K562 (cell line): Measurements from ENCODE around the gene SRPK3. TPM values are rescaled to one million over a fixed set of nuclear protein-coding genes. Genes with fewer than 3 reads are reported as not detected.
A peak's percentile ranks its signal among the peaks of the same experiment; 100 is the strongest.

ENCODE experiments used
- ARHGAP35 ChIP-seq: fragments of 450-650 bp; IDR thresholded peaks from 2 replicates; pipeline ENCODE4 v1.6.1; 2018; ENCODE audit not compliant: partially characterized antibody
- CC2D1A ChIP-seq: fragments of 450-650 bp; IDR thresholded peaks from 2 replicates; pipeline ENCODE4 v1.6.1; 2017; ENCODE audit warnings: mild to moderate bottlenecking
- GTF2F1 ChIP-seq: IDR thresholded peaks from 2 replicates; pipeline ENCODE4 v1.6.1; 2011; ENCODE audit warnings: low read depth, low read length, improper control_type of control experiment
- IFI16 ChIP-seq: fragments of 250-450 bp; sonication (Bioruptor Pico); IDR thresholded peaks from 2 replicates; pipeline ENCODE4 v2.1.2; 2022; ENCODE audit warnings: mild to moderate bottlenecking, inconsistent platforms
- MBD2 ChIP-seq: sonication (generic); IDR thresholded peaks from 2 replicates; pipeline ENCODE4 v1.6.1; 2016; ENCODE audit warnings: low read depth, borderline replicate concordance
- PPARD ChIP-seq: fragments of 250-450 bp; sonication (Bioruptor Pico); IDR thresholded peaks from 2 replicates; pipeline ENCODE4 v1.8.0; 2022; ENCODE audit warnings: inconsistent platforms, mild to moderate bottlenecking, moderate library complexity
- RBFOX2 ChIP-seq: fragments of 200-400 bp; formaldehyde crosslinking; IDR thresholded peaks from 2 replicates; pipeline ENCODE4 v1.6.1; 2017; ENCODE audit warnings: low read depth, mild to moderate bottlenecking, low read length, moderate library complexity
- SIN3A ChIP-seq, 2 experiments: fragments of 150-350 bp in 1 of 2; IDR thresholded peaks; 2 replicates each; pipeline ENCODE4 v1.6.1; 2011 to 2016; ENCODE audit warnings: borderline replicate concordance in 2 of 2, low read depth in 2 of 2, low read length in 2 of 2, mild to moderate bottlenecking in 2 of 2, moderate library complexity in 2 of 2; ENCODE audit not compliant: control insufficient read depth in 1 of 2
- SIX5 ChIP-seq, 2 experiments: IDR thresholded peaks; 2 replicates each; pipeline ENCODE4 v1.6.1; 2011; ENCODE audit warnings: low read length in 2 of 2, borderline replicate concordance in 1 of 2, low read depth in 1 of 2, mild to moderate bottlenecking in 1 of 2, moderate library complexity in 1 of 2; ENCODE audit not compliant: insufficient read depth in 1 of 2
- TGIF2 ChIP-seq: sonication (generic); formaldehyde crosslinking; IDR thresholded peaks from 2 replicates; pipeline ENCODE4 v1.8.1; 2022; ENCODE audit warnings: mild to moderate bottlenecking, missing genetic modification reagents, moderate library complexity
- ZNF583 ChIP-seq: fragments of 250-450 bp; sonication (Bioruptor Pico); IDR thresholded peaks from 2 replicates; pipeline ENCODE4 v1.4.0; 2020
- polyA plus RNA-seq, 8 experiments: library from polyadenylated mRNA; depleted of rRNA in 4 of 8; stranded (reverse) in 5 of 8; unstranded in 3 of 8; fragments of >200 nt; fragmentation: Nextera tagmentation in 2 of 8; fragmentation: Illumina TruSeq in 1 of 8; extraction: Ambion mirVana in 2 of 8; extraction: Trizol in 1 of 8; gene quantifications; 2 replicates each; pipeline versions ENCODE4 v1.2.1 to v1.2.3, GENCODE V29; 2011 to 2014; ENCODE audit warnings: inconsistent platforms in 1 of 8, missing spikeins in 1 of 8
- total RNA-seq, 7 experiments: library from RNA; depleted of rRNA in 6 of 7; stranded (reverse); fragments of >200 nt in 6 of 7; fragmentation: Illumina TruSeq in 2 of 7; extraction: Trizol in 2 of 7; gene quantifications; 2 replicates each; pipeline versions ENCODE4 v1.2.1 to v1.2.3, GENCODE V29; 2011 to 2021; ENCODE audit warnings: low replicate concordance in 1 of 7
- TF ChIP-seq, protein P1 (sequence below): fragments of 450-650 bp; IDR thresholded peaks from one replicate; pipeline ENCODE4 v1.6.1; 2018; ENCODE audit warnings: mild to moderate bottlenecking, moderate library complexity; ENCODE audit not compliant: partially characterized antibody
- TF ChIP-seq, protein P2 (sequence below): sonication (generic); formaldehyde crosslinking; IDR thresholded peaks from 2 replicates; pipeline ENCODE4 v1.8.0; 2022; ENCODE audit warnings: missing genetic modification reagents, mild to moderate bottlenecking, borderline replicate concordance
- TF ChIP-seq, protein P3 (sequence below): IDR thresholded peaks from 2 replicates; pipeline ENCODE4 v1.6.1; 2012; ENCODE audit warnings: low read depth, low read length, improper control_type of control experiment, borderline replicate concordance
- TF ChIP-seq, protein P4 (sequence below): fragments of 450-650 bp; IDR thresholded peaks from 2 replicates; pipeline ENCODE4 v1.6.1; 2018; ENCODE audit warnings: mild to moderate bottlenecking, low read depth; ENCODE audit not compliant: partially characterized antibody
- TF ChIP-seq, protein P5 (sequence below): IDR thresholded peaks from 2 replicates; pipeline ENCODE4 v1.6.1; 2011; ENCODE audit warnings: borderline replicate concordance, low read depth, mild to moderate bottlenecking, moderate library complexity, low read length; ENCODE audit not compliant: insufficient read depth, poor library complexity, severe bottlenecking

SRPK3 gene
- total and polyA plus RNA-seq, 9 of the 15 experiments (the other 6 are each of a cell fraction or from before 2014, with no cell fraction given), result 0.01 to 0.09 (median 0.04) TPM; not detected in 2

DNA sequence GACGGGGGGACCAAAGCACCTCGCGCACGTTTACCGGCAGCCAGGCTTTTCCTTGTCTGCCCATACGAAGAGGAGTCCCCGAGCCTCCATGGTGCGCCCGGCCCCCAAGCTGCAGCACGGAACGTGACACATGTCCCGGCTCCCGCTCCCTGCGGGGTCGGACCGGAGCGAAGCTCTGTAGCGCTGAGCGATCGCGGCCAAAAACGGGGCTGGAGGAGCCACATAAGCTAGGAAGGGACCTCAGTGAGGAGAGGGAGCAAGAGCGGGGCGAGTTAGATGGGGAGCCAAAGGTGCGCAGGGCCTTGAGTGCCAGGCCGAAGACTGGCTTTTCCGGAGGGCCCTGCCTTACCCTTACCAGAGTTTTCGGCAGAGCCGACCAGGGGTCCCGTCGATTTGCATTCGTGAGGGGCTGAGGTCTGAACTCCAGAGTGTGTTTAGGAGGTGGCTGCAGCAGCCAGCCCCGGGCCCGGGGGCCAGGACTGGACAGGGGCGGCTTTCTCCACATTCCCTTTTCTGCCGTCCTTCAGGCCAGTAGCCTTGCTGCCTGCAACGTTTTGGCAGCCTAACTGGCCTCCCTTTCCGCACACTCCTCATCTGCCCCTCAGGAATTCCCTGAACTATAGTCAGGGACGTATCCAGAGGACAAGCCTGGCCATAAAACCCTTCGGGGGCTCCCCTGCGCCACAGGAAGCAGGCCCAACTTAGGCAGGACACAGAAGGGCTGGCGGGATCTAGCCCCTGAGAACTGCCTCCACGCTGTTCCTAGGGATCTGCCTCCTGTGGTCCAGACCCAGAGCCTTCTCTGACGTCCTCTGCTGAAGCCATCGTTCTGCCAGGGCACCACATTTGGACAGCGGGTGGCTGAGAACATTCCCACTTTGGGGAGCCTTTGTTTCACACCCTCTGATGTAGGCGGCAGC lies 14.3 kb downstream of the SRPK3 start (continued):
- TF ChIP-seq, protein P1, sequence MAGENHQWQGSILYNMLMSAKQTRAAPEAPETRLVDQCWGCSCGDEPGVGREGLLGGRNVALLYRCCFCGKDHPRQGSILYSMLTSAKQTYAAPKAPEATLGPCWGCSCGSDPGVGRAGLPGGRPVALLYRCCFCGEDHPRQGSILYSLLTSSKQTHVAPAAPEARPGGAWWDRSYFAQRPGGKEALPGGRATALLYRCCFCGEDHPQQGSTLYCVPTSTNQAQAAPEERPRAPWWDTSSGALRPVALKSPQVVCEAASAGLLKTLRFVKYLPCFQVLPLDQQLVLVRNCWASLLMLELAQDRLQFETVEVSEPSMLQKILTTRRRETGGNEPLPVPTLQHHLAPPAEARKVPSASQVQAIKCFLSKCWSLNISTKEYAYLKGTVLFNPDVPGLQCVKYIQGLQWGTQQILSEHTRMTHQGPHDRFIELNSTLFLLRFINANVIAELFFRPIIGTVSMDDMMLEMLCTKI, result no peak
- TF ChIP-seq PPARD (CRISPR knock-in tag) (no peak), SIX5 (IDR thresholded peaks at IDR 0.05; ENCODE audit: borderline replicate concordance in 1 of 2, insufficient read depth in 1 of 2, low read depth in 1 of 2, low read length in 2 of 2) (no peak), CC2D1A (no peak), TGIF2 (no peak), MBD2 (no peak), SIN3A (IDR thresholded peaks at IDR 0.05; ENCODE audit: borderline replicate concordance in 2 of 2, control insufficient read depth in 1 of 2, low read depth in 2 of 2, low read length in 2 of 2) (no peak), ARHGAP35 (no peak), IFI16 (CRISPR knock-in tag) (no peak), GTF2F1 (no peak), ZNF583 (CRISPR knock-in tag) (no peak), RBFOX2 (peak; percentile 78; the same call in 1 of the 2 replicates)
- TF ChIP-seq, protein P2, sequence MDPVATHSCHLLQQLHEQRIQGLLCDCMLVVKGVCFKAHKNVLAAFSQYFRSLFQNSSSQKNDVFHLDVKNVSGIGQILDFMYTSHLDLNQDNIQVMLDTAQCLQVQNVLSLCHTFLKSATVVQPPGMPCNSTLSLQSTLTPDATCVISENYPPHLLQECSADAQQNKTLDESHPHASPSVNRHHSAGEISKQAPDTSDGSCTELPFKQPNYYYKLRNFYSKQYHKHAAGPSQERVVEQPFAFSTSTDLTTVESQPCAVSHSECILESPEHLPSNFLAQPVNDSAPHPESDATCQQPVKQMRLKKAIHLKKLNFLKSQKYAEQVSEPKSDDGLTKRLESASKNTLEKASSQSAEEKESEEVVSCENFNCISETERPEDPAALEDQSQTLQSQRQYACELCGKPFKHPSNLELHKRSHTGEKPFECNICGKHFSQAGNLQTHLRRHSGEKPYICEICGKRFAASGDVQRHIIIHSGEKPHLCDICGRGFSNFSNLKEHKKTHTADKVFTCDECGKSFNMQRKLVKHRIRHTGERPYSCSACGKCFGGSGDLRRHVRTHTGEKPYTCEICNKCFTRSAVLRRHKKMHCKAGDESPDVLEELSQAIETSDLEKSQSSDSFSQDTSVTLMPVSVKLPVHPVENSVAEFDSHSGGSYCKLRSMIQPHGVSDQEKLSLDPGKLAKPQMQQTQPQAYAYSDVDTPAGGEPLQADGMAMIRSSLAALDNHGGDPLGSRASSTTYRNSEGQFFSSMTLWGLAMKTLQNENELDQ (CRISPR knock-in tag), result no peak
- TF ChIP-seq, protein P3, sequence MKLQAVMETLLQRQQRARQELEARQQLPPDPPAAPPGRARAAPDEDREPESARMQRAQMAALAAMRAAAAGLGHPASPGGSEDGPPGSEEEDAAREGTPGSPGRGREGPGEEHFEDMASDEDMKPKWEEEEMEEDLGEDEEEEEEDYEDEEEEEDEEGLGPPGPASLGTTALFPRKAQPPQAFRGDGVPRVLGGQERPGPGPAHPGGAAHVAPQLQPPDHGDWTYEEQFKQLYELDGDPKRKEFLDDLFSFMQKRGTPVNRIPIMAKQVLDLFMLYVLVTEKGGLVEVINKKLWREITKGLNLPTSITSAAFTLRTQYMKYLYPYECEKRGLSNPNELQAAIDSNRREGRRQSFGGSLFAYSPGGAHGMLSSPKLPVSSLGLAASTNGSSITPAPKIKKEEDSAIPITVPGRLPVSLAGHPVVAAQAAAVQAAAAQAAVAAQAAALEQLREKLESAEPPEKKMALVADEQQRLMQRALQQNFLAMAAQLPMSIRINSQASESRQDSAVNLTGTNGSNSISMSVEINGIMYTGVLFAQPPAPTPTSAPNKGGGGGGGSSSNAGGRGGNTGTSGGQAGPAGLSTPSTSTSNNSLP, result no peak
- TF ChIP-seq, protein P4, sequence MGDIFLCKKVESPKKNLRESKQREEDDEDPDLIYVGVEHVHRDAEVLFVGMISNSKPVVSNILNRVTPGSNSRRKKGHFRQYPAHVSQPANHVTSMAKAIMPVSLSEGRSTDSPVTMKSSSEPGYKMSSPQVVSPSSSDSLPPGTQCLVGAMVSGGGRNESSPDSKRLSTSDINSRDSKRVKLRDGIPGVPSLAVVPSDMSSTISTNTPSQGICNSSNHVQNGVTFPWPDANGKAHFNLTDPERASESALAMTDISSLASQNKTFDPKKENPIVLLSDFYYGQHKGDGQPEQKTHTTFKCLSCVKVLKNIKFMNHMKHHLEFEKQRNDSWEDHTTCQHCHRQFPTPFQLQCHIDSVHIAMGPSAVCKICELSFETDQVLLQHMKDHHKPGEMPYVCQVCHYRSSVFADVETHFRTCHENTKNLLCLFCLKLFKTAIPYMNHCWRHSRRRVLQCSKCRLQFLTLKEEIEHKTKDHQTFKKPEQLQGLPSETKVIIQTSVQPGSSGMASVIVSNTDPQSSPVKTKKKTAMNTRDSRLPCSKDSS, result no peak
- TF ChIP-seq, protein P5, sequence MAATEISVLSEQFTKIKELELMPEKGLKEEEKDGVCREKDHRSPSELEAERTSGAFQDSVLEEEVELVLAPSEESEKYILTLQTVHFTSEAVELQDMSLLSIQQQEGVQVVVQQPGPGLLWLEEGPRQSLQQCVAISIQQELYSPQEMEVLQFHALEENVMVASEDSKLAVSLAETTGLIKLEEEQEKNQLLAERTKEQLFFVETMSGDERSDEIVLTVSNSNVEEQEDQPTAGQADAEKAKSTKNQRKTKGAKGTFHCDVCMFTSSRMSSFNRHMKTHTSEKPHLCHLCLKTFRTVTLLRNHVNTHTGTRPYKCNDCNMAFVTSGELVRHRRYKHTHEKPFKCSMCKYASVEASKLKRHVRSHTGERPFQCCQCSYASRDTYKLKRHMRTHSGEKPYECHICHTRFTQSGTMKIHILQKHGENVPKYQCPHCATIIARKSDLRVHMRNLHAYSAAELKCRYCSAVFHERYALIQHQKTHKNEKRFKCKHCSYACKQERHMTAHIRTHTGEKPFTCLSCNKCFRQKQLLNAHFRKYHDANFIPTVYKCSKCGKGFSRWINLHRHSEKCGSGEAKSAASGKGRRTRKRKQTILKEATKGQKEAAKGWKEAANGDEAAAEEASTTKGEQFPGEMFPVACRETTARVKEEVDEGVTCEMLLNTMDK, result no peak
